Measurements from ENCODE around the gene ZNF197. TPM values are rescaled to one million over a fixed set of nuclear protein-coding genes. Genes with fewer than 3 reads are reported as not detected.

ZNF197 gene
- total and polyA plus RNA-seq, 2 of the 4 experiments (the other 2 are of a cell fraction), result 5.0 to 14.9 TPM

GRCh38 chr3:44659015-44659414 lies 34.2 kb downstream of the ZNF197 start:
- H3K36me3 ChIP-seq (ENCODE audit: control insufficient read depth, insufficient read depth, low read length), result peaks cover 50% of the 10 kb centered on the region
- H2BK5ac ChIP-seq (ENCODE audit: low read depth, low read length, poor library complexity, severe bottlenecking), result no peak overlapping the region
- H4K5ac ChIP-seq (ENCODE audit: low read depth, low read length), result no peak overlapping the region
- H3K9ac ChIP-seq (ENCODE audit: low read depth, low read length), result no peak overlapping the region
- H2AFZ ChIP-seq (replicated peaks; ENCODE audit: low read length, poor library complexity), result no peak overlapping the region
- peaks cover 5 to 10% of the 10 kb centered on the region in 2 experiments for H3K79me1 ChIP-seq (ENCODE audit: low read depth in 1 of 2, low read length in 2 of 2)
- H3K4me2 ChIP-seq (ENCODE audit: low read depth, low read length), result no peak overlapping the region
- no peak overlapping the region for H4K8ac ChIP-seq (ENCODE audit: low read depth in 2 of 2, low read length in 2 of 2)
- POLR2A ChIA-PET (ENCODE audit: unreplicated experiment), result no interaction called here
- H3K18ac ChIP-seq (ENCODE audit: low read depth, low read length), result no peak overlapping the region
- DNase-seq (no peak), ATAC-seq (ENCODE audit: low read depth) (no peak)
- no peaks in the 10 kb centered on the region for H3K4me1 ChIP-seq (ENCODE audit: control insufficient read depth, insufficient read depth, low read length)
- no peak overlapping the region for H2BK120ac ChIP-seq (ENCODE audit: low read depth, low read length)
- no peak overlapping the region for H3K23ac ChIP-seq (ENCODE audit: low read depth, low read length)
- intact Hi-C loops (cut with micrococcal nuclease), result no loop called here
- CTCF ChIA-PET, result no interaction called here
- no peak overlapping the region for H3K14ac ChIP-seq (replicated peaks; ENCODE audit: low read depth, low read length)
- dilution Hi-C loops (cut with HindIII; ENCODE audit: low sequenced_read_pairs, unreplicated experiment), result no loop called here
- no peak overlapping the region for H2BK15ac ChIP-seq (ENCODE audit: low read depth, low read length)
- no peaks in the 10 kb centered on the region for H3K9me1 ChIP-seq (ENCODE audit: insufficient read depth, low read length)
- WGBS, 2 experiments (ENCODE audit: extremely low coverage in 2 of 2, insufficient read length in 1 of 2), result no CpG with 5 or more reads among the region's 7 CpGs
- H3K9me3 ChIP-seq (ENCODE audit: control insufficient read depth, insufficient read depth, low read length), result peaks cover 33% of the 10 kb centered on the region
- H3K4me3 ChIP-seq (ENCODE audit: insufficient read depth, low read depth, low read length), result no peak overlapping the region
- H4K20me1 ChIP-seq (ENCODE audit: insufficient read depth, low read length), result no peaks in the 10 kb centered on the region
- H3K56ac ChIP-seq (ENCODE audit: extremely low read depth, insufficient read depth, low read length), result no peak overlapping the region
- in situ Hi-C loops (cut with MboI; ENCODE audit: low sequenced_read_pairs), result no loop called here
- H3K27ac ChIP-seq (ENCODE audit: insufficient read depth, low read length), result no peak overlapping the region
- H2BK20ac ChIP-seq (ENCODE audit: low read depth, low read length), result no peak overlapping the region
- no peak overlapping the region for H3K4ac ChIP-seq (ENCODE audit: low read depth, low read length)
- no peak overlapping the region for H2AK9ac ChIP-seq (replicated peaks; ENCODE audit: low read depth, low read length, poor library complexity)
- no peaks in the 10 kb centered on the region for H3K27me3 ChIP-seq (ENCODE audit: control insufficient read depth, insufficient read depth, low read length)
- H4K91ac ChIP-seq (ENCODE audit: insufficient read depth, low read depth, low read length), result no peak overlapping the region
- H2AK5ac ChIP-seq (ENCODE audit: low read depth, low read length), result no peak overlapping the region
- TF ChIP-seq RFX5 (IDR thresholded peaks at IDR 0.05; ENCODE audit: low read depth, low read length), result no peak
- TF ChIP-seq POLR2A (IDR thresholded peaks at IDR 0.05; ENCODE audit: low read depth, low read length), result no peak
- no peak for TF ChIP-seq MAFK (IDR thresholded peaks at IDR 0.05; ENCODE audit: low read depth, low read length)
- no peak for TF ChIP-seq NFE2L2 (IDR thresholded peaks at IDR 0.05; ENCODE audit: low read depth, low read length)
- TF ChIP-seq RAD21 (IDR thresholded peaks at IDR 0.05; ENCODE audit: low read length), result no peak
- no peak for TF ChIP-seq MAZ (IDR thresholded peaks at IDR 0.05; ENCODE audit: borderline replicate concordance, low read depth, low read length)
- BruUV-seq (replicated peaks), result no TSS peak
